SK-N-SH (cell line): ENCODE data around the gene RGS7. TPM values are rescaled to one million over a fixed set of nuclear protein-coding genes. Genes with fewer than 3 reads are reported as not detected.

Source experiments
- CTCF ChIA-PET: fragments of 300-600, 350-600 bp; formaldehyde crosslinking; extraction: SDS; loops from one replicate; lab custom pipeline; 2021; lab: Yijun Ruan, JAX
- POLR2A ChIA-PET: fragments of 350-600 bp; sonication (Branson Sonifier 250); formaldehyde crosslinking; extraction: SDS; loops from one replicate; lab custom pipeline; 2020; ENCODE audit warnings: antibody characterized with exemption, inconsistent platforms; lab: Yijun Ruan, JAX
- DNase-seq: peaks from one replicate; pipeline ENCODE4 v3.0.0; 2012
- H2AFZ ChIP-seq: fragments of 200-600 bp; sonication (generic); 2 replicates; pipeline ENCODE4 v1.8.1; 2016; ENCODE audit warnings: antibody characterized with exemption, mild to moderate bottlenecking, low read depth
- H3F3A ChIP-seq: fragments of 200-600 bp; sonication (generic); replicated peaks from 2 replicates; pipeline ENCODE3; 2016; ENCODE audit warnings: antibody characterized with exemption, mild to moderate bottlenecking; ENCODE audit not compliant: insufficient read depth
- H3K27ac ChIP-seq, 2 experiments: fragments of 200-500 bp in 1 of 2; fragments of 200-600 bp in 1 of 2; sonication (Bioruptor generic) in 1 of 2; sonication (generic), shearing (Covaris generic) in 1 of 2; 2 replicates each; pipeline versions ENCODE4 v1.5.1 to v1.6.1; 2014 to 2016; ENCODE audit warnings: low read depth in 2 of 2, inconsistent platforms in 1 of 2, low read length in 1 of 2, mild to moderate bottlenecking in 1 of 2, mixed read lengths in 1 of 2
- H3K27me3 ChIP-seq: fragments of 200-600 bp; sonication (generic), shearing (Covaris generic); 2 replicates; pipeline ENCODE4 v1.6.1; 2016; ENCODE audit warnings: mixed run types; ENCODE audit not compliant: insufficient read depth
- H3K36me3 ChIP-seq, 2 experiments: fragments of 200-500 bp in 1 of 2; fragments of 200-600 bp in 1 of 2; sonication (Bioruptor generic) in 1 of 2; sonication (generic) in 1 of 2; replicated peaks in 1 of 2; 2 replicates each; pipeline versions ENCODE3 to v1.5.1; 2014 to 2016; ENCODE audit warnings: low read length in 1 of 2, mild to moderate bottlenecking in 1 of 2; ENCODE audit not compliant: insufficient read depth in 2 of 2, control insufficient read depth in 1 of 2
- H3K4me1 ChIP-seq, 2 experiments: fragments of 200-500 bp in 1 of 2; fragments of 200-600 bp in 1 of 2; sonication (Bioruptor generic) in 1 of 2; sonication (generic), shearing (Covaris generic) in 1 of 2; 2 replicates each; pipeline versions ENCODE4 v1.5.1 to v1.6.1; 2014 to 2016; ENCODE audit warnings: low read depth in 1 of 2, low read length in 1 of 2, mixed run types in 1 of 2; ENCODE audit not compliant: insufficient read depth in 2 of 2, control insufficient read depth in 1 of 2
- H3K4me2 ChIP-seq: fragments of 200-600 bp; sonication (generic), shearing (Covaris generic); 2 replicates; pipeline ENCODE4 v1.6.1; 2017; ENCODE audit warnings: mixed run types
- H3K4me3 ChIP-seq, 2 experiments: fragments of 200-500 bp in 1 of 2; fragments of 200-600 bp in 1 of 2; sonication (Bioruptor generic) in 1 of 2; sonication (generic), shearing (Covaris generic) in 1 of 2; 2 replicates each; pipeline versions ENCODE4 v1.5.1 to v1.8.1; 2014 to 2016; ENCODE audit warnings: low read depth in 2 of 2, inconsistent platforms in 1 of 2, low read length in 1 of 2, mild to moderate bottlenecking in 1 of 2, mixed read lengths in 1 of 2, moderate library complexity in 1 of 2
- H3K79me2 ChIP-seq: fragments of 200-600 bp; sonication (generic); 2 replicates; pipeline ENCODE4 v1.8.1; 2017; ENCODE audit warnings: mild to moderate bottlenecking; ENCODE audit not compliant: insufficient read depth
- H3K9ac ChIP-seq: fragments of 200-600 bp; sonication (generic); 2 replicates; pipeline ENCODE4 v1.6.1; 2017; ENCODE audit warnings: mixed run types
- H3K9me2 ChIP-seq: fragments of 200-600 bp; sonication (generic); 2 replicates; pipeline ENCODE4 v1.6.1; 2017; ENCODE audit warnings: mixed run types
- H3K9me3 ChIP-seq: fragments of 200-600 bp; sonication (generic); 2 replicates; pipeline ENCODE4 v1.6.1; 2017; ENCODE audit warnings: mixed run types, mild to moderate bottlenecking, moderate library complexity
- H4K20me1 ChIP-seq: fragments of 200-600 bp; sonication (generic); 2 replicates; pipeline ENCODE4 v1.6.1; 2017; ENCODE audit warnings: mild to moderate bottlenecking, mixed run types; ENCODE audit not compliant: insufficient read depth
- CHD2 ChIP-seq: fragments of 150-350 bp; IDR thresholded peaks from 2 replicates; pipeline ENCODE4 v1.6.1; 2018; ENCODE audit warnings: low read length; ENCODE audit not compliant: partially characterized antibody
- IRF3 ChIP-seq: fragments of 150-350 bp; IDR thresholded peaks from 2 replicates; pipeline ENCODE4 v1.6.1; 2016; ENCODE audit warnings: mild to moderate bottlenecking, low read depth, low read length
- JUND ChIP-seq: IDR thresholded peaks from 2 replicates; pipeline ENCODE4 v1.4.0; 2012
- MXI1 ChIP-seq: IDR thresholded peaks from 2 replicates; pipeline ENCODE4 v1.6.1; 2012; ENCODE audit warnings: mild to moderate bottlenecking, low read depth, low read length, improper control_type of control experiment
- NFIC ChIP-seq: IDR thresholded peaks from 2 replicates; pipeline ENCODE4 v1.4.0; 2012; ENCODE audit warnings: borderline replicate concordance
- NRF1 ChIP-seq: IDR thresholded peaks from 2 replicates; pipeline ENCODE4 v1.6.1; 2012; ENCODE audit warnings: low read depth, mild to moderate bottlenecking, low read length
- POLR2AphosphoS5 ChIP-seq: IDR thresholded peaks from 2 replicates; pipeline ENCODE4 v1.6.1; 2012; ENCODE audit warnings: low read depth, low read length
- REST ChIP-seq: IDR thresholded peaks from 2 replicates; pipeline ENCODE4 v1.6.1; 2012; ENCODE audit warnings: mild to moderate bottlenecking, low read depth, low read length, moderate library complexity
- RXRA ChIP-seq: IDR thresholded peaks from 2 replicates; pipeline ENCODE4 v1.4.0; 2012; ENCODE audit warnings: low read depth, mild to moderate bottlenecking, borderline replicate concordance
- TEAD4 ChIP-seq: IDR thresholded peaks from 2 replicates; pipeline ENCODE4 v1.4.0; 2012; ENCODE audit warnings: mild to moderate bottlenecking, borderline replicate concordance; ENCODE audit not compliant: insufficient read depth
- YY1 ChIP-seq: IDR thresholded peaks from 2 replicates; pipeline ENCODE4 v1.4.0; 2012; ENCODE audit warnings: low read depth, mild to moderate bottlenecking
- WGBS: methylation state at CpG from one replicate; pipeline ENCODE4 v1.1.6; 2017; ENCODE audit warnings: low lambda C conversion rate; 5-methylcytosine and 5-hydroxymethylcytosine counted together
- polyA plus RNA-seq, 3 experiments: library from polyadenylated mRNA; depleted of rRNA; stranded (reverse); fragments of >200 nt; gene quantifications; 2 replicates each; pipeline ENCODE4 v1.2.3, GENCODE V29; 2012

The RGS7 gene
- polyA plus RNA-seq, 1 of the 3 experiments (the other 2 are of a cell fraction) = 0.36 TPM

GRCh38 chr1:241114699-241115233 lies 242.2 kb downstream of the RGS7 start:
- Histone ChIP-seq H3K9me2 (no peaks in the 10 kb centered on the region), H3K4me3 (no peak overlapping the region), H3K4me2 (no peak overlapping the region), H3K4me1 (no peaks in the 10 kb centered on the region; a peak in 2 of 4 replicates), H3K36me3 (no peaks in the 10 kb centered on the region), H3F3A (no peaks in the 10 kb centered on the region), H3K9me3 (no peaks in the 10 kb centered on the region), H3K79me2 (no peaks in the 10 kb centered on the region), H3K9ac (no peak overlapping the region), H3K27ac (no peak overlapping the region), H4K20me1 (no peaks in the 10 kb centered on the region), H2AFZ (peak overlapping the region; percentile 26; the same call in 1 of the 2 replicates), H3K27me3 (no peaks in the 10 kb centered on the region)
- 24% methylated on average over 1 of the region's 1 CpG for WGBS
- CTCF ChIA-PET = no interaction called here
- POLR2A ChIA-PET = no interaction called here
- TF ChIP-seq CHD2 (no peak), POLR2AphosphoS5 (no peak), NFIC (no peak), NRF1 (no peak), REST (no peak), RXRA (no peak), MXI1 (no peak)
- no peak for DNase-seq

- Histone ChIP-seq H3K36me3 (no peaks in the 10 kb centered on the region), H2AFZ (no peak overlapping the region), H3K9me2 (no peaks in the 10 kb centered on the region), H3K79me2 (no peaks in the 10 kb centered on the region), H3K27me3 (no peaks in the 10 kb centered on the region), H3F3A (no peaks in the 10 kb centered on the region), H3K9ac (no peak overlapping the region), H3K4me2 (no peak overlapping the region), H3K4me1 (no peaks in the 10 kb centered on the region; a peak in 2 of 4 replicates), H3K4me3 (no peak overlapping the region), H3K9me3 (no peaks in the 10 kb centered on the region), H3K27ac (no peak overlapping the region), H4K20me1 (no peaks in the 10 kb centered on the region)
- WGBS = 31% methylated on average over 5 of the region's 5 CpGs
- ChIA-PET POLR2A (no interaction called here), CTCF (no interaction called here)
- no peak for DNase-seq
- TF ChIP-seq POLR2AphosphoS5 = no peak
- TF ChIP-seq IRF3 = no peak
- TF ChIP-seq MXI1 = no peak
- no peak for TF ChIP-seq TEAD4
- no peak for TF ChIP-seq JUND
- no peak for TF ChIP-seq YY1
Observed at GRCh38 chr1:241113557-241113956, 243.4 kb downstream of the RGS7 start.
